NB4 (cell line): ENCODE results near the gene ZNF664.
A peak's percentile ranks its signal among the peaks of the same experiment; 100 is the strongest.

Source experiments
- DNase-seq: peaks from one replicate; pipeline ENCODE4 v3.0.0; 2010; ENCODE audit warnings: low read depth
- H3K4me3 ChIP-seq: one replicate; pipeline ENCODE4 v1.5.1; 2011; ENCODE audit warnings: mild to moderate bottlenecking, low read depth, low read length, moderate library complexity
- CTCF ChIP-seq: IDR thresholded peaks from one replicate; pipeline ENCODE4 v1.5.1; 2012; ENCODE audit warnings: low read depth, low read length
- MYC ChIP-seq: IDR thresholded peaks from 2 replicates; pipeline ENCODE4 v1.6.1; 2011; ENCODE audit warnings: low read depth, low read length
- POLR2A ChIP-seq: IDR thresholded peaks from 2 replicates; pipeline ENCODE4 v1.6.1; 2011; ENCODE audit warnings: mild to moderate bottlenecking; ENCODE audit not compliant: insufficient read length; ENCODE audit errors: extremely low read depth
- TF ChIP-seq, protein P1 (sequence below): IDR thresholded peaks from 2 replicates; pipeline ENCODE4 v1.6.1; 2011; ENCODE audit warnings: low read depth, low read length

ZNF664 gene

DNA sequence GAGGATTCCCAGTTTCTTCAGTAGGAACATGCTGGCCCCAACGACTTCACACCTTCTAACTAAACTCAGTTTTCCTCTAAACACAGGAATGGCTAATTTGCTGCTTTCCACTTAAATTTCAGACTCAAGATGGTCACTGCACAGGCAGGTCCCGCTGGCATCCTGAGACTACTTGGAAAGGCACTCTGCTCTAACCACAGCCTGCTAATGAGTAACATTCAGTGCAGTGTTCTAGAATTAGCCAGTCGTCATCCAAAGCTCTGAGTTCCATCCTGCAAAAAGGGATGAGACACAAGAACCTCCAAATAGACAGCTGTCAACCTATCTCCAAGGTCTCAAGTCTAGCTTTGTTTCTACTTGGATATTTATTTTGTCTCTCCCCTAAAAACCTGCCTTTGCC lies 6.4 kb upstream of the ZNF664 start:
- DNase-seq = no peak
- TF ChIP-seq MYC = no peak
- TF ChIP-seq POLR2A = no peak
- TF ChIP-seq, protein P1, sequence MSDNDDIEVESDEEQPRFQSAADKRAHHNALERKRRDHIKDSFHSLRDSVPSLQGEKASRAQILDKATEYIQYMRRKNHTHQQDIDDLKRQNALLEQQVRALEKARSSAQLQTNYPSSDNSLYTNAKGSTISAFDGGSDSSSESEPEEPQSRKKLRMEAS = no peak
- no peak for TF ChIP-seq CTCF
- H3K4me3 ChIP-seq = no peak overlapping the region

DNA sequence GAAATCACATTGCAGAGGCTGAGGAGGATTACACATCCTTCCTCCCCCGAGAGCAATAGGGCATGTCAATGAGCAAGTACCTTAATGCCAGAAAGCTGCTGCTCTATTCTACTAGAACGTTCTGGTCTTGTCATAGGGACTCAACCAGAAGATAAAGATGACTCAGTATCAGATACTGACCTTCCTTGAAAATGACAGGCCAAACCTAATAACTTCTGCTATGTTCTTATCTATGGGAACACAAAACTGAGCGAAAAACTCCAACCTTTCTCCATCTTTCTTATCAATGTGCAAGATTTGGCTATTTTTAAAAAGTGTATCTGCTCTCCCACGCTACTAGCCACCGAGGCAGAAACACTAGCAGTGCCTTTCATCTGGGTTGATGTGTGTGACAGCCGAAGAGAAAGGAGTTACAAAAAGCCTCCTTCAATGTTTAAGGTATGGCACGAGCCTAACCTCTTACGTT lies 5.9 kb upstream of the ZNF664 start:
- TF ChIP-seq, protein P1 = no peak
- TF ChIP-seq MYC (no peak), POLR2A (no peak)
- DNase-seq = no peak
- no peak overlapping the region for H3K4me3 ChIP-seq

- H3K4me3 ChIP-seq = peak overlapping the region; percentile 64
- DNase-seq = no peak
- TF ChIP-seq POLR2A = no peak
Observed at GRCh38 chr12:123971449-123971769, 1.6 kb upstream of the ZNF664 start.

- DNase-seq = peak; percentile 67
- TF ChIP-seq MYC (no peak), CTCF (no peak), POLR2A (no peak)
- TF ChIP-seq, protein P1 = no peak
- H3K4me3 ChIP-seq = peak overlapping the region; percentile 64
Observed at GRCh38 chr12:123971770-123972456, 1.1 kb upstream of the ZNF664 start.

GRCh38 chr12:123973552-123974341 lies 732 bp downstream of the ZNF664 start:
- TF ChIP-seq MYC = no peak
- TF ChIP-seq, protein P1 = no peak
- H3K4me3 ChIP-seq = peak overlapping the region; percentile 70
- peak; percentile 53 for DNase-seq

DNA sequence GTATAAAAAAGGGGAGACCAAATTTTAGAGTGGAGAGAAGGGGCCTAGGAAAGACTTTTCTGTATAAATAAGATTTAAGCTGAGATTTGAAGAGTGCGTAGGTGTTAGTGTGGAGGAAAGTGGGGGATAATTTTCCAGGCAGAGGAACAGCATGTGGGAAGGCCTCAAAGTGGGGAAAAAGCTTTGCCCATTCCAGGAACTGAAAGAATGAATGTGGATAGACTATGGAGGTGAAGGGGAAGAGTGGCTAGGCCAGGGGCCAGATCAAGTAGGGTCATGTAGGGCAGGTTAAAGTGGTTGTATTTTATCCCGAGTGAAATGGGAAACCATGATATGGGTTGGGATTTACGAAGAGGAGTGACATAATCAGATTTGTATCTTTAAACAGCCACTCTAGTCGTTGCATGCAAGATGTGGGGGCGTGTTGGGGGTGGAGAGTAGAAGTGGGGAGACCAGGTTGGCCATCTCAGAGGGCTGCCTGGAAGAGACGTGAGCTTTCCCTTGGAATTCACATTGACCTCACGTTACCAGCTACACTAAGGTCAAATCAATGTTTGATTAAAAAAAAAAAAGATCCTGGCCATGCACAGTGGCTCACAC lies 3.3 kb downstream of the ZNF664 start:
- no peak for DNase-seq
- no peak overlapping the region for H3K4me3 ChIP-seq
- TF ChIP-seq POLR2A (no peak), MYC (no peak), CTCF (no peak)
- TF ChIP-seq, protein P1 = no peak

DNA sequence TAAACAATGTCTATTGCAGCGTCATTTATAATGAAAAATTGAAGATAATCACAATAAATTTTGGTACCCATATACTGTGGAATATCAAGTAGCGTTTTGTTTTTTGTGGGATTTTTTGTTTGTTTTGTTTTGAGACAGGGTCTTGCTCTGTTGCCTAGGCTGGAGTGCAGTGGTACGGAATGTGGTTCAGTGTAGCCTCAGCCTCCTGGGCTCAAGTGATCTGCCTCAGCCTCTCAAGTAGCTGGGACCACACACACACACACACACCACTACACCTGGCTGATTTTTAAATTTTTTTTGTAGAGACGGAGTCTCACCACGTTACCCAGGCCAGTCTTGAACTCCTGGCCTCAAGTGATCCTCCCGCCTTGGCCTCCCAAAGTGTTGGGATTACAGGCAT lies 6.6 kb downstream of the ZNF664 start:
- no peak overlapping the region for H3K4me3 ChIP-seq
- TF ChIP-seq CTCF (no peak), POLR2A (no peak), MYC (no peak)
- TF ChIP-seq, protein P1 = no peak
- DNase-seq = no peak
